GM19025 (cell line): Measurements from ENCODE around the gene NTN5.
A peak's percentile ranks its signal among the peaks of the same experiment; 100 is the strongest.
"Not testable (repeated sequence)": the region's sequence is repeated elsewhere in the genome, so short reads cannot be mapped to it uniquely, and the experiment has no call there.

Source experiments
- ATAC-seq: cut with Tn5 transposase; IDR thresholded peaks from one replicate; pipeline ENCODE4 v1.9.1; 2021; ENCODE audit warnings: mild to moderate bottlenecking, low read depth, moderate library complexity; ENCODE audit not compliant: unreplicated experiment

The NTN5 gene

GRCh38 chr19:48672994-48673393 lies at the start of gene NTN5:
Gene NTN5, minus strand, starts transcription at chr19:48673017. Its CDS starts 2,031 bp downstream, at chr19:48670986.
- ATAC-seq: no peak

GRCh38 chr19:48722196-48722708 lies 49.4 kb upstream of the NTN5 start:
- no peak for ATAC-seq

GRCh38 chr19:48720613-48721296 lies 47.9 kb upstream of the NTN5 start:
- ATAC-seq: peak; percentile 84

- ATAC-seq: no peak
These were observed 47.4 kb upstream of the NTN5 start for GRCh38 chr19:48720251-48720612.

- ATAC-seq: no peak
These were observed 46.7 kb upstream of the NTN5 start, which contains the start of gene MAMSTR for GRCh38 chr19:48719263-48720171. Gene MAMSTR, minus strand, starts transcription at chr19:48719725. Its CDS starts 694 bp downstream, at chr19:48719031.

GRCh38 chr19:48718711-48719231 lies 46.0 kb upstream of the NTN5 start:
- ATAC-seq: no peak

GRCh38 chr19:48718106-48718505 lies 45.3 kb upstream of the NTN5 start:
- not testable (repeated sequence) for ATAC-seq

- ATAC-seq: no peak
These were observed 43.9 kb upstream of the NTN5 start for GRCh38 chr19:48716562-48717291.

GRCh38 chr19:48715681-48716171 lies 42.9 kb upstream of the NTN5 start:
- no peak for ATAC-seq

- ATAC-seq: no peak
These were observed 42.2 kb upstream of the NTN5 start for GRCh38 chr19:48714759-48715675.

- ATAC-seq: peak; percentile 90
These were observed 41.3 kb upstream of the NTN5 start for GRCh38 chr19:48713864-48714755.

GRCh38 chr19:48713041-48713863 lies 40.4 kb upstream of the NTN5 start:
- ATAC-seq: no peak

- ATAC-seq: no peak
These were observed 38.4 kb upstream of the NTN5 start for GRCh38 chr19:48711106-48711662.

GRCh38 chr19:48708471-48708870 lies 35.7 kb upstream of the NTN5 start:
- no peak for ATAC-seq

GRCh38 chr19:48705431-48705830 lies 32.6 kb upstream of the NTN5 start:
- no peak for ATAC-seq

- no peak for ATAC-seq
These were observed 30.5 kb upstream of the NTN5 start for GRCh38 chr19:48703316-48703715.

GRCh38 chr19:48702701-48703100 lies 29.9 kb upstream of the NTN5 start:
- ATAC-seq: no peak
